GM12874 (cell line): Measurements from ENCODE around the gene ANKH.

Experiments
- TF ChIP-seq, protein P1 (sequence below): IDR thresholded peaks from 2 replicates; pipeline ENCODE4 v1.5.1; 2011; ENCODE audit warnings: low read depth, mild to moderate bottlenecking, control low read depth, low read length, moderate library complexity; ENCODE audit not compliant: insufficient read depth

Gene ANKH

DNA sequence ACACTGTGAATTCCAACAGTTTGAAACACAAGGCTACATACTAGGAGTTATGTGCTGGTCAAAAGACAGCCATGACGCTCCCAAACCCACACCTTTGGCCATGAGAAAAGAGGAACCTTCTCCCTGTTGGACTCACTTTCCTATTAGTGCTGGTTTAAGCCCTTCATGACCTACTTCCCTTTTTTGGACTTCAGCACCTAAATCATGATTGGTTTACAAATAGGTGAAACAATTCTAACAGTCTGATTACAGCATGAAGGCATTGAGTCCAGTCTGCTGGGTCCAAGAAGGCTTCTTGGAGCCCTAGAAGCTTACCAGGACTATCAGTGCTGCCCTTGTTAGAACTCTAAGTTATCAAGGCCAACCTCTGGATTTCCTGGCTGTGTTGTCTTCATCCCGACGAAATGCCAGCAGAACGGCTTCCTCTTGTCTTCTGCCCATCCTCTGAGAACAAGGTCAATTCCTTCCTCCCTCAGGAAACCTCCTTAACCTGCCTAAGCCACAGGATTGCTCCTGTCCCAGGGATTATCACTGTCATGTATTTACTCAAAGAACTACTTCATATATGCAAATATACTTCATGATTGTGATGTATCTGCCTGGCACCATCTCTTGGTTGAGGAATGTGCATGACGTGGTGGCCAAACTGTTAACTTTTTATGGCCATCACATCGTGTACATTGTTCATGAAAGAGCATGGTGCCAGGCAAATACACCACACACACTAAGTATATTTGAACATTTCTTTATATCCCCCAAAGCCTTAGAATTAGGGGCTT, 83.6 kb downstream of the ANKH start:
- TF ChIP-seq, protein P1, sequence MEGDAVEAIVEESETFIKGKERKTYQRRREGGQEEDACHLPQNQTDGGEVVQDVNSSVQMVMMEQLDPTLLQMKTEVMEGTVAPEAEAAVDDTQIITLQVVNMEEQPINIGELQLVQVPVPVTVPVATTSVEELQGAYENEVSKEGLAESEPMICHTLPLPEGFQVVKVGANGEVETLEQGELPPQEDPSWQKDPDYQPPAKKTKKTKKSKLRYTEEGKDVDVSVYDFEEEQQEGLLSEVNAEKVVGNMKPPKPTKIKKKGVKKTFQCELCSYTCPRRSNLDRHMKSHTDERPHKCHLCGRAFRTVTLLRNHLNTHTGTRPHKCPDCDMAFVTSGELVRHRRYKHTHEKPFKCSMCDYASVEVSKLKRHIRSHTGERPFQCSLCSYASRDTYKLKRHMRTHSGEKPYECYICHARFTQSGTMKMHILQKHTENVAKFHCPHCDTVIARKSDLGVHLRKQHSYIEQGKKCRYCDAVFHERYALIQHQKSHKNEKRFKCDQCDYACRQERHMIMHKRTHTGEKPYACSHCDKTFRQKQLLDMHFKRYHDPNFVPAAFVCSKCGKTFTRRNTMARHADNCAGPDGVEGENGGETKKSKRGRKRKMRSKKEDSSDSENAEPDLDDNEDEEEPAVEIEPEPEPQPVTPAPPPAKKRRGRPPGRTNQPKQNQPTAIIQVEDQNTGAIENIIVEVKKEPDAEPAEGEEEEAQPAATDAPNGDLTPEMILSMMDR: no peak

DNA sequence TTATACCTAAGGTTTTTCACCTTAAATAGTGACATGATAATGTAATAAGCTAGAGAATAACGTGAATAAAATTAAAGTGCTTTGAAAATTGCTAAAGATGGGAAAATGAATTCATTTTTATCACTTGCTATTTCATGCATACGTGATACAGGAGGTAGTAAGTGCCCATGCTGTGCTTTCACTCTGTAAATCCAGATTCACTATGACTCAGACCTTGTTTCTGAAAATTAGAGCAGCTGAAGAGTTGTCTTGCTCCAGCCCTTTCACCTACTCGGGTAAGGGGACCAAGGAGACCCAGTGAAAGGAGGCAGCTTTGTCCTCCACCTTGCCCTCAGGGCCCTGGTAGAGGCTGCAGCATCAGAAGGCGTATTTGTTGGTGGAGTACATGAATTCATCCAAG, 87.9 kb downstream of the ANKH start:
- TF ChIP-seq, protein P1: no peak

DNA sequence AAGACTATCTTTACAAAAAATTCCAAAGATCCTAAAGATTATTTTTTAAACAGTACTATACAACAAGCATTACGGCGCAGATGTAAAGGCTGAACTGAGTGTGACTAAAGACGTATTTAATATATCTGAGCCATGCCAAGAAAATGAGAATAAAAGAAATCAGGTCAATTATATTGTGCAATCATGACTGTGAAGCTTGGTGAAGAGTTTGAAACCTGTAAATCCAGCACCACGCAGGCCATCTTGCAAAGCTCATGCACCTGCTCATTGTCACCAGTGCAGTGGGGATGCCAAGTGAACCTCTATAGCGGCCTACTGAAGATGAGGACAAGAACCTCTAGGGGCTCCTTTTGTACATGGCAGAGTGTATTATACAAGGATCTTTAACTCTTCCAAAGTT, 89.0 kb downstream of the ANKH start:
- TF ChIP-seq, protein P1: no peak

DNA sequence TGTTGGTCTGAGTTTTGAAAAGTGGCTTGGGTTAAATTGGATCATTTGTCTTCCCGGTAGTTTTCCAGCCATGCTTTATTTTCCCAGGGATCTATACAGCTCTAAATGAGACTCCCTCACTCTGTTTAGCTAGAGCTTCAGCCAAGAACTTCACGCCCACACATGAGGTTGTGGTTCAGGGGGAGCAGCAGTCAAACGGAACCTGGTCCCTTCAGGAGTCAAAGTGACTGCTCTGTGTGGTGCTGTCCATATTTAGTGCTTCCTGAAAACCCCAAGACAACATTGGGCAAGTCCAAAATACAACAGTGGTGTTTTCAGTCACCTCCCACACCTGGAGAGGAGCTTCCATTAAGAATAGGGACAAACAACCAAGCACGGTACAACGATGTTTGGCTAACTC, 90.5 kb downstream of the ANKH start:
- TF ChIP-seq, protein P1: no peak

DNA sequence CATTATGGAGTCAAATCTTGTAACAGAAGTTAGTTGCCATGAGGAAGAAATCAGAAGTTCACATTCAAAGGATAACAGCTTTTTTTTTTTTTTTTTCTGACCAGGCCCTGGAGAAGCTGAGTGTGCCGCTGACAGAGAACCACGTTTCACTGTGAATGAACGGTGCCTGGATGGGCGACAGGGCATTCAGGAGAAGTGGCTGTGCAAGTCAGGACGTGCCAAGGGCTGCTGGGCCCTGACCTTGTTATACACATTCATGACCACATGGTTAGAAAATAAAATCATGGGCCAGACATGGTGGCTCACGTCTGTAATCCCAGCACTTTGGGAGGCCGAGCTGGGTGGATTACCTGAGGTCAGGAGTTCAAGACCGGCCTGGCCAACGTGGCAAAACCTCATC, 91.6 kb downstream of the ANKH start:
- TF ChIP-seq, protein P1: no peak

DNA sequence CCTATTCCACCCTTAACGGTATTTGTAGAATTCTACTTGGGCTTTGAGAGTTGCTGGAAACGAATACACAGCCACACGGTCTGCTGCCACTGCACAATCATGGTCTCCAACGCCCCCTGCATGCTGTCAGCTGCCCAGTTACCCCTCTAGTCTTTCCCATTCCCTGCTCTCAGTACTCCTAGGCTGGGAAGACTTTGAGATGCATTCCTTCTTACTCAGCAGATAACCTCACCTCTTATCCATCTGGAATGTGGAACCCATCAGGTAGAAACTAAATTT, 92.8 kb downstream of the ANKH start:
- TF ChIP-seq, protein P1: no peak

DNA sequence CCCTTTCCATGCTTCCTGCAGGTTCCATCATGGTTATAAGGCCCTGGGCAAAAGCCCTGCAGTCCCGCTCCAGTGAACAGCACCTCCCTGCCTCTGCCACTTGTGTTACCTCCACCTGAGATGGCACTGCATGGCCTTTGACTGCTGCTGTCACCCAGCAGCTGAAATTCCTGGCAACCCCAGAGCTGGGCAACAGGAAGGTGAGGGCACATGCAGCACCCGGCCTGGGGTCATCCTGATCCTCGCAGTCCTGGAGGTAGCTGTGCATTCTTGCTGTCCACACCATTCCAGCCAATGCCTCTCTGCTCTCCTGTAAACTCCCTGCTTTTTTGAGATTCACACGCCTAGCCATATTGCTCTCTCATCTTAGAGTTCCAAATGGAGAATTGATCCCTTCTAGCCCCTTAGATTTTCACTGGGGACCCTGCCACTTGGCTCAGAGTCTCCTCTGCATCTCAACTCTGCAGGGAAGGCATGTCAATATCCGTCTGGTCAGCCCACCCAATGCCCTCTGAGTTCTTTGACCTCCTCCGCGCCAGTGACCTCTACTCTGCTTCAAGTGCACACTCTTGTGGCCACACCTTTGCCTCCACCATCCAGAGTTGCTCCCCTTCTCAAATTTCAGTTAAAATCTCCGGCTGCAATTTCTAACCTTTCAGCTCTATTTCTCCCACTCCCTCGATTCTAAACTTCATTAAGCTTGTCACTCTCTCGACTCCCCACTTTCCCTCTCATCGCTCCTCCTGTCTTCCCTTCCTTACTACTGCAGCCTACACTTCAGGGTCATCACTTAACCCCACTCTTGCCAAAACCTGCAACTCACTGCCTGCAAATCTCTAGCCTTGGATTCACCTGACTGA, 93.4 kb downstream of the ANKH start:
- TF ChIP-seq, protein P1: no peak
